IMR-90 (cell line): ENCODE measurements around the gene CAV3. TPM values are rescaled to one million over a fixed set of nuclear protein-coding genes. Genes with fewer than 3 reads are reported as not detected.

Experiments used
- ATAC-seq: fragments of 200-7000 bp; cut with Tn5 transposase; 2 replicates; pipeline ENCODE4 v1.9.1; 2020; ENCODE audit warnings: low read depth, mild to moderate bottlenecking, moderate library complexity
- BruUV-seq: library from RNA; stranded (reverse); fragments of 400-500 nt; replicated peaks from 2 replicates; lab custom pipeline; 2021; lab: Mats Ljungman, UMichigan
- CTCF ChIA-PET: fragments of 300-600 bp; formaldehyde crosslinking; extraction: SDS; loops from one replicate; lab custom pipeline; 2021; ENCODE audit warnings: antibody characterized with exemption; lab: Yijun Ruan, JAX
- POLR2A ChIA-PET: fragments of 300-600 bp; sonication (Branson Sonifier 250); formaldehyde crosslinking; loops from one replicate; lab custom pipeline; 2022; ENCODE audit warnings: antibody characterized with exemption; ENCODE audit not compliant: unreplicated experiment; lab: Charles Lee
- DNase-seq: peaks from one replicate; pipeline ENCODE4 v3.0.0; 2013
- H2AFZ ChIP-seq: replicated peaks from 2 replicates; pipeline ENCODE3; 2013; ENCODE audit warnings: low read length, mild to moderate bottlenecking; ENCODE audit not compliant: poor library complexity
- H2AK5ac ChIP-seq: 2 replicates; pipeline ENCODE4 v1.6.1; 2013; ENCODE audit warnings: low read depth, low read length, inconsistent platforms
- H2AK9ac ChIP-seq: replicated peaks from 2 replicates; pipeline ENCODE3; 2013; ENCODE audit warnings: mild to moderate bottlenecking, low read depth, low read length, moderate library complexity; ENCODE audit not compliant: poor library complexity
- H2BK120ac ChIP-seq: 2 replicates; pipeline ENCODE4 v1.6.1; 2013; ENCODE audit warnings: low read depth, low read length, inconsistent platforms
- H2BK15ac ChIP-seq: 3 replicates; pipeline ENCODE4 v1.6.1; 2013; ENCODE audit warnings: low read depth, low read length, inconsistent platforms
- H2BK20ac ChIP-seq: 2 replicates; pipeline ENCODE4 v1.6.1; 2013; ENCODE audit warnings: low read depth, mild to moderate bottlenecking, inconsistent platforms, low read length, moderate library complexity
- H2BK5ac ChIP-seq: 2 replicates; pipeline ENCODE4 v1.6.1; 2013; ENCODE audit warnings: mild to moderate bottlenecking, low read depth, low read length, inconsistent platforms; ENCODE audit not compliant: poor library complexity, severe bottlenecking
- H3K14ac ChIP-seq: replicated peaks from 2 replicates; pipeline ENCODE4 v1.6.1; 2013; ENCODE audit warnings: low read depth, low read length, inconsistent platforms
- H3K18ac ChIP-seq: 2 replicates; pipeline ENCODE4 v1.6.1; 2013; ENCODE audit warnings: low read depth, low read length, control low read depth
- H3K23ac ChIP-seq: 2 replicates; pipeline ENCODE4 v1.6.1; 2013; ENCODE audit warnings: low read depth, low read length, inconsistent platforms
- H3K27ac ChIP-seq: 2 replicates; pipeline ENCODE4 v1.5.1; 2013; ENCODE audit warnings: mild to moderate bottlenecking, control low read depth, low read length; ENCODE audit not compliant: insufficient read depth
- H3K27me3 ChIP-seq: 2 replicates; pipeline ENCODE4 v1.6.1; 2013; ENCODE audit warnings: low read length; ENCODE audit not compliant: control insufficient read depth, insufficient read depth
- H3K36me3 ChIP-seq: 2 replicates; pipeline ENCODE4 v1.6.1; 2013; ENCODE audit warnings: low read length, mixed read lengths; ENCODE audit not compliant: control insufficient read depth, insufficient read depth
- H3K4ac ChIP-seq: 2 replicates; pipeline ENCODE4 v1.6.1; 2013; ENCODE audit warnings: low read depth, low read length, inconsistent platforms
- H3K4me1 ChIP-seq: 2 replicates; pipeline ENCODE4 v1.6.1; 2013; ENCODE audit warnings: low read length, mixed read lengths; ENCODE audit not compliant: control insufficient read depth, insufficient read depth
- H3K4me2 ChIP-seq: 2 replicates; pipeline ENCODE4 v1.6.1; 2013; ENCODE audit warnings: low read depth, mild to moderate bottlenecking, control low read depth, low read length, moderate library complexity
- H3K4me3 ChIP-seq: 2 replicates; pipeline ENCODE4 v1.5.1; 2013; ENCODE audit warnings: low read depth, mild to moderate bottlenecking, control low read depth, low read length, moderate library complexity; ENCODE audit not compliant: insufficient read depth
- H3K56ac ChIP-seq: 2 replicates; pipeline ENCODE4 v1.6.1; 2013; ENCODE audit warnings: low read length, inconsistent platforms; ENCODE audit not compliant: insufficient read depth; ENCODE audit errors: extremely low read depth
- H3K79me1 ChIP-seq, 2 experiments: 2 replicates each; pipeline ENCODE4 v1.6.1; 2013; ENCODE audit warnings: low read length in 2 of 2, inconsistent platforms in 1 of 2, low read depth in 1 of 2
- H3K9ac ChIP-seq: 2 replicates; pipeline ENCODE4 v1.6.1; 2013; ENCODE audit warnings: low read depth, low read length, control low read depth
- H3K9me1 ChIP-seq: 2 replicates; pipeline ENCODE4 v1.6.1; 2013; ENCODE audit warnings: low read length, inconsistent platforms; ENCODE audit not compliant: insufficient read depth
- H3K9me3 ChIP-seq: 2 replicates; pipeline ENCODE4 v1.6.1; 2013; ENCODE audit warnings: low read length; ENCODE audit not compliant: control insufficient read depth, insufficient read depth
- H4K20me1 ChIP-seq: 2 replicates; pipeline ENCODE4 v1.6.1; 2013; ENCODE audit warnings: low read length, inconsistent platforms; ENCODE audit not compliant: insufficient read depth
- H4K5ac ChIP-seq: 2 replicates; pipeline ENCODE4 v1.6.1; 2013; ENCODE audit warnings: mild to moderate bottlenecking, low read depth, low read length, control low read depth
- H4K8ac ChIP-seq, 2 experiments: 2 replicates each; pipeline ENCODE4 v1.6.1; 2013; ENCODE audit warnings: low read depth in 2 of 2, low read length in 2 of 2, control low read depth in 1 of 2, inconsistent platforms in 1 of 2
- H4K91ac ChIP-seq: 2 replicates; pipeline ENCODE4 v1.6.1; 2013; ENCODE audit warnings: low read depth, low read length, inconsistent platforms; ENCODE audit not compliant: insufficient read depth
- CHD1 ChIP-seq: IDR thresholded peaks from 2 replicates; pipeline ENCODE4 v1.6.1; 2012; ENCODE audit warnings: low read depth, low read length, improper control_type of control experiment
- SMC3 ChIP-seq: fragments of 150-350 bp; IDR thresholded peaks from 2 replicates; pipeline ENCODE4 v1.6.1; 2016; ENCODE audit warnings: low read depth, mild to moderate bottlenecking, antibody characterized with exemption, low read length, moderate library complexity
- WGBS, 2 experiments: methylation state at CpG; one replicate each; pipeline versions ENCODE4 v1.1.5 to v1.1.7; 2013; ENCODE audit warnings: missing lambda C conversion rate in 2 of 2; ENCODE audit not compliant: insufficient read length in 1 of 2; ENCODE audit errors: extremely low coverage in 2 of 2; 5-methylcytosine and 5-hydroxymethylcytosine counted together
- dilution Hi-C: fragments of 300-500 bp; cut with HindIII; formaldehyde crosslinking; loops from one replicate; pipeline ENCODE4 v1.14.3; 2018; ENCODE audit warnings: low sequenced_read_pairs; ENCODE audit not compliant: unreplicated experiment
- in situ Hi-C: fragments of 300-500 bp; cut with MboI; formaldehyde crosslinking; loops from 3 replicates; pipeline ENCODE4 v1.14.3; 2019; ENCODE audit warnings: low sequenced_read_pairs, inconsistent platforms, mixed read lengths
- intact Hi-C: fragments of 100-400 bp; cut with micrococcal nuclease; formaldehyde crosslinking; loops from 2 replicates; pipeline ENCODE4 v1.10.0; 2022
- polyA plus RNA-seq, 3 experiments: library from polyadenylated mRNA; depleted of rRNA; stranded (reverse); fragments of >200 nt; gene quantifications; 2 replicates each; pipeline ENCODE4 v1.2.3, GENCODE V29; 2012; ENCODE audit warnings: low replicate concordance in 1 of 3
- total RNA-seq: library from RNA; depleted of rRNA; stranded (reverse); fragments of >200 nt; gene quantifications from 2 replicates; pipeline ENCODE4 v1.2.3, GENCODE V29; 2012
- TF ChIP-seq, protein P1 (sequence below): fragments of 150-350 bp; IDR thresholded peaks from 2 replicates; pipeline ENCODE4 v1.6.1; 2016; ENCODE audit warnings: low read depth, mild to moderate bottlenecking, low read length, moderate library complexity, borderline replicate concordance
- TF ChIP-seq, protein P2 (sequence below): fragments of 150-350 bp; IDR thresholded peaks from 2 replicates; pipeline ENCODE4 v1.6.1; 2017; ENCODE audit warnings: mild to moderate bottlenecking, antibody characterized with exemption, low read length, low read depth

CAV3 gene
- total and polyA plus RNA-seq, 2 of the 4 experiments (the other 2 are of a cell fraction) = 0.17 to 0.36 TPM

DNA sequence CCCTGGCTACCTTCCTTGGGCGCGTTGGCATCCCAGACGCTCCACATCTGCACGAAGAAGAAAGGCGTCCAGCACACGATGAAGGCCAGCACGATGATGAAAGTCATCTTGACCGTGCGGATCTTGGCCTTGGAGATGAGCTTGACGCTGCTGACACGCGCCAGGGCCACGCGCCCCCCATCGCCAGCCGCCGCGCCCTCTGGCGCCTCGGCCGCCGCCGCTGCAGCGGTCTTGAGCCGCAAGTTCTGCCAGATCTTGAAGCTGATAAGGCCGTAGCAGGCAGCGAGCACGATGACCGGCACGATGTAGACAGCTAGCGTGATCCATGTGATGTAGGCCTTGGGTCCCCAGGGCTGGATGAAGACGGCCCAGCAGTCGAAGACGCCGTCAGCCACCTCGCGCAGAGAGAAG, 33.7 kb downstream of the CAV3 start:
- H2BK5ac ChIP-seq = no peak overlapping the region
- H2BK15ac ChIP-seq = no peak overlapping the region
- no peak overlapping the region for H3K14ac ChIP-seq
- no peak overlapping the region for H2BK120ac ChIP-seq
- CTCF ChIA-PET = no interaction called here
- TF ChIP-seq SMC3 (no peak), CHD1 (no peak)
- TF ChIP-seq, protein P1, sequence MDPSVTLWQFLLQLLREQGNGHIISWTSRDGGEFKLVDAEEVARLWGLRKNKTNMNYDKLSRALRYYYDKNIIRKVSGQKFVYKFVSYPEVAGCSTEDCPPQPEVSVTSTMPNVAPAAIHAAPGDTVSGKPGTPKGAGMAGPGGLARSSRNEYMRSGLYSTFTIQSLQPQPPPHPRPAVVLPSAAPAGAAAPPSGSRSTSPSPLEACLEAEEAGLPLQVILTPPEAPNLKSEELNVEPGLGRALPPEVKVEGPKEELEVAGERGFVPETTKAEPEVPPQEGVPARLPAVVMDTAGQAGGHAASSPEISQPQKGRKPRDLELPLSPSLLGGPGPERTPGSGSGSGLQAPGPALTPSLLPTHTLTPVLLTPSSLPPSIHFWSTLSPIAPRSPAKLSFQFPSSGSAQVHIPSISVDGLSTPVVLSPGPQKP = no peak
- TF ChIP-seq, protein P2, sequence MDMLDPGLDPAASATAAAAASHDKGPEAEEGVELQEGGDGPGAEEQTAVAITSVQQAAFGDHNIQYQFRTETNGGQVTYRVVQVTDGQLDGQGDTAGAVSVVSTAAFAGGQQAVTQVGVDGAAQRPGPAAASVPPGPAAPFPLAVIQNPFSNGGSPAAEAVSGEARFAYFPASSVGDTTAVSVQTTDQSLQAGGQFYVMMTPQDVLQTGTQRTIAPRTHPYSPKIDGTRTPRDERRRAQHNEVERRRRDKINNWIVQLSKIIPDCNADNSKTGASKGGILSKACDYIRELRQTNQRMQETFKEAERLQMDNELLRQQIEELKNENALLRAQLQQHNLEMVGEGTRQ = no peak
- ATAC-seq (no peak), DNase-seq (no peak)
- H4K20me1 ChIP-seq = no peaks in the 10 kb centered on the region
- no peak overlapping the region for H3K9ac ChIP-seq
- no peaks in the 10 kb centered on the region for H3K9me3 ChIP-seq
- no peaks in the 10 kb centered on the region for H3K36me3 ChIP-seq
- H4K91ac ChIP-seq = peak overlapping the region; percentile 7; the same call in 1 of the 2 replicates
- 40% methylated on average over 32 of the region's 37 CpGs; no CpG with 5 or more reads in 1 of the 2 experiments for WGBS, 2 experiments
- H3K79me1 ChIP-seq = no peaks in the 10 kb centered on the region
- no peaks in the 10 kb centered on the region for H3K9me1 ChIP-seq
- peak overlapping the region; percentile 17 for H2AK9ac ChIP-seq
- dilution Hi-C loops (no loop called here), intact Hi-C loops (loop anchor here (5.0 kb wide), 1 partner anchor 105 kb away; no protein-coding TSS in a partner anchor), in situ Hi-C loops (loop anchor here (25.0 kb wide), 1 partner anchor 295 kb away; no protein-coding TSS in a partner anchor)
- H3K18ac ChIP-seq = no peak overlapping the region
- peaks cover 6% of the 10 kb centered on the region; the same call in 1 of the 2 replicates for H3K4me1 ChIP-seq
- peak overlapping the region; percentile 52; the same call in 1 of the 2 replicates for H3K4me2 ChIP-seq
- peaks cover 21% of the 10 kb centered on the region; the same call in 1 of the 2 replicates for H3K27me3 ChIP-seq
- no TSS peak for BruUV-seq
- peak overlapping the region; percentile 82; the same call in 1 of the 2 replicates for H3K4me3 ChIP-seq
- no peak overlapping the region for H3K27ac ChIP-seq
- H4K5ac ChIP-seq = no peak overlapping the region
- no peak overlapping the region for H4K8ac ChIP-seq
- POLR2A ChIA-PET = interaction anchor here (0.6 kb wide), 1 partner anchor 219 kb away, joined by 3 read pairs; no protein-coding TSS in a partner anchor
- H3K56ac ChIP-seq = no peak overlapping the region
- H3K4ac ChIP-seq = peak overlapping the region; percentile 12; the same call in 1 of the 2 replicates
- H2AFZ ChIP-seq = peak overlapping the region; percentile 88
- no peak overlapping the region for H2BK20ac ChIP-seq
- no peak overlapping the region for H3K23ac ChIP-seq
- H2AK5ac ChIP-seq = 0 out of 2 replicates have a peak overlapping the region, but pooled peaks have one; percentile 21
